GM19043 (cell line): ENCODE measurements around the gene DGCR2.
A peak's percentile ranks its signal among the peaks of the same experiment; 100 is the strongest.

ENCODE experiments used
- ATAC-seq: cut with Tn5 transposase; IDR thresholded peaks from one replicate; pipeline ENCODE4 v1.9.1; 2021; ENCODE audit warnings: low read depth; ENCODE audit not compliant: unreplicated experiment

The DGCR2 gene

DNA sequence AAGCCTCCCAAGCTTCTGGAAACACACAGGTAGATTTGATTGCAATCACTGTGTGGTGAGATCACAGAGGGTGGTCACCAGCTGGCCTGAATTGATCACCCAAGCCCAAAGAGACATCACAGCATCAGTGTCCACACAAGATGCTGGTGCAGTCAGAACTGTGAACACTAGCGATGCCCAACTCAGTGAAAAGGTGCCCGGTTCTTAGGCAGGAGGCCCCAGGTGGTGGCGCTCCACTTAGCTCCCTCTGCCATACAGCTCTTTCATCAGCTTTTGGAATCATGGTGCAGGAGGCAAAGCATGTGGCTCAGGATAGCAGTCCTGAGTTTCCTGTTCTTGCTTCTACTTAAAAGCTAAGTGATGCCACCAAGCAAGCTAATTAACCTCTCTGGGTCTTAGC, 11.1 kb downstream of the DGCR2 start:
- no peak for ATAC-seq

DNA sequence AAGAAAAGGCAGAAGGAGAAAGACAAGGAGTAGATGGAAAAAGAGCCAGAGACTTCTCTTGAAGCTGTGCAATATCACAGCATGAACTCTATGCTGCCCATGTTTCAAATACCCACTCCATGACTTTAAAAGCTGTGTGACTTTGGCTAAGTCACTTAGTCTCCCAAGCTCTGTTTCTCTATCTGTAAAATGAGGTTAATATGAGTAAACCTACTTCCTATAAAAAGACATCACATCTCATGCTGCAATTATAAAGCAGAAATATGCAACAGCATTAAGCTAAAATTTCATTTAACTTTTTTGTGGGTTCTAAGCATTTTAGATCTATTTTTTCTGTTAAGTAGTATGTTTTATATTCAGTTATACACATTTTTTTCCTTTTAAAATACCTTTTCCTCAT, 11.6 kb downstream of the DGCR2 start:
- no peak for ATAC-seq

DNA sequence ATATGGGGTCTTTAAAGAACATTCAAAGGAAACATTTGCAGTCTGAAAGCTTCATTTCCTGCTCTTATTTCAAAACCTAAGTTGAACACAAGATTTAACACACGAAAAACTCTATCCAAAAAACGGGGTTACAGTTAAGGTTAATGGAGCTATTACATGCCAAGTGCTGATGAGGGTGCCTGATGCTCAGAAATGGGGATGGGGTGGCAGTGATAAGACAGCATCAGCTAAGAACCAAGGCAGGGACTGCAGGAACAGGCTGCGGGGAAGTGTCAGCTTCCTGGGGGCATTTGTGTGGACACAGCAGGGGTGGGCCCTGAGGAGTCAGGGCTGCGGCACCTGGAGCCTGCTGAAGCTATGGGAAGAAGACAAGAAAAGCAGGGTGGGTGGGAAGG, 12.2 kb downstream of the DGCR2 start:
- ATAC-seq = no peak

DNA sequence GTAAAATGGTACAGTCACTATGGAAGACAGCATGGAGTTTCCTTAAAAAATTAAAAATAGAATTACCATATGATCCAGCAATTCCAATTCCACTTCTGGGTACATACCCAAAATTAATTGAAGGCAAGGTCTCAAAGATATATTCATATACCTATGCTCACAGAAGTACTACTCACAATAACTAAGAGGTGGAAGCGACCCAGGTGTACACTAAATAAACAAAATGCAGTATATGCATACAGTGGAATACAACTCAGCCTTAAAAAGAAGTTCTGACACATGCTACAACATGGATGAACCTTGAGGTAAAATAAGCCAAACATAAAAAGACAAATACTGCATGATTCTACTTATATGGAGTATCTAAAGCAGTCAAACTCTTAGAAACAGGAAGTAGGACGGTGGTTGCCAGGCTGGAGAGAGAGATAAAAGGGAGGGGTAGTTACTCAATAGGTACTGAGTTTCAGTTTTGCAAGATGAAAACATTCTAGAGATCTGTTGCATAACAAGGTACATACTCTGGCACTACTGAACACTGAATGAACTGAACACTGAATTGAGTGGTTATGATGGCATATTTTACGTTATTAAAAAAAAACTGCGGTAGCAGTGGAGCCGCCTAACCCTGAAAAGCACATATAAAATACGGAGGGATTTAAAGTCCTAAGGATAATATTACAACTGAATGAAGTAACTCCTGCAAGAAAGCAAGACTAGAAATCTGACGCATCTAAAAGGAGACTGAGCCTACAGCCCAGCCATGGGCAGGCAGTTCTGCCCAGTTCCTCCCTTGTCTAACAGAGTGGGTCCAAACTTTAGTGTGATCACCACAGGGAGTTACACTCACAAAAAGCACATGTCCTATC, 12.8 kb downstream of the DGCR2 start:
- ATAC-seq = peak; percentile 80

DNA sequence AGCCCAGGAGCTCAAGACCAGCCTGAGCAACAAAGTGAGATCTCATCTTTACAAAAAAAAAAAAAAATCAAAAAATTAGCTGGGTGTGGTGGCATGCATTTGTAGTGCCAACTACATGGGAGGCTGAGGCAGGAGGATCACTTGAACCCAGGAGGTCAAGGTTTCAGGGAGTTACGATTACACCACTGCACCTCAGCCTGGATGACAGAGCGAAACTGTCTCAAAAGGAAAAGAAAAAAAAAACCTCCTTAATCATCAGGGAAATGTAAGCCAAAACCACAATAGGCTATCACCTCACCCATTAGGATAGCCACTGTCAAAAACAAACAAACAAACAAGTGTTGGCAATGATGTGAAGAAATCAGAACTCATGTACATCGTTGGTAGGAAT, 13.4 kb downstream of the DGCR2 start:
- ATAC-seq = no peak

DNA sequence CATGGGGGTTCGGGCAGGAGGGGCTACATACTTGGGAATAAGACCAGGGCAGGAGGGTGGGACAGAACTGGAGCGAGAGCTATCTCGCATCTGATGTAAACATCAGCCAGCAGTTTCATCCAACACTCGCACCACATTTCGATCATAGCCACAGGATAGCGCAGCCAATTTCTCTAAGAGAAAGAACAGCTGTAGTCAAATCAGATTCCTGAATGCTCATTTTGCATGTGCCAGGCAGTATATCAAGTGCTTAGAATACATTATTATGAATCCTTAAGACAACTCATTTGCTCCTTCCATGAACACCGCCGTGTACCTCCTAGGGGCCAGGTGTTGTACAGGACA, 14.5 kb downstream of the DGCR2 start:
- ATAC-seq = no peak

DNA sequence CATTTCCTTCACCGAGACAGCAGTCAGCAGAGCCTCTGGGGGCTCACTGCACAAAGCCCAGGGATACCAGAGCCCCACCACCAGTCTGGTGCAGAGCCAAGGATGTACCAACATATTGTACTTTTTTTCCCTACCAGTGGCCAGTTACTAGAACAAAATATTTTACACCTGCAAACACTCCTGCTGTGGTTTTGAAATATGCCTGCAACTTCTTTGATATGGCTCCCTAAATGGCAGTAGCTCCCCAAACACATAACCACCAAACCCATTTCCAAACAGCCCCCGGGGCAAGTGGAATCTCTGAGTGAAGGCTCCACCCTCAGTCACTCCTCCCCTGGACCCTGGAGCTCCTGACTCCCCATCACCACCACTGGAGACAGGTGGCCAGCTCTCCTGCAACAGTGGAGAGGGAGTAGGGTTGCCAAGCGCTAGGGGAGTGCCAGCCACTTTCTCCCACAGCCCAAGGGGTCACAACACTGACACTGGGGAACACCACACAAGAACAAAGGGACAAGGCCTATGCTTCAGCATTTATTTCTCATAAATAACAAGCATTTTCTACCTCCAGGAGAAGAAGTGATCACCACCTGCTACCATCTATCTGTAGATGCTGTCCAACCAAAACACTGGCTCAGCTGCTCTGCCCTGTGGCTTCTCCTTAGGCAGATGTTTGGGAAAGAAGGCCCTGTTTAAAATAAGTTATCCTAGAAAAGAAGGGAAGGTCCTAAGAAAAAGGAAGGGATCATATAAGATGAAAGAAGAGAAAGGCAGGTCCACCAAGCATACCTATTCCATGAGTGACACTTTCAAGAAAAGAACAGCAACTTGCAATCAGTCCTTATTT, 15.1 kb downstream of the DGCR2 start:
- no peak for ATAC-seq

DNA sequence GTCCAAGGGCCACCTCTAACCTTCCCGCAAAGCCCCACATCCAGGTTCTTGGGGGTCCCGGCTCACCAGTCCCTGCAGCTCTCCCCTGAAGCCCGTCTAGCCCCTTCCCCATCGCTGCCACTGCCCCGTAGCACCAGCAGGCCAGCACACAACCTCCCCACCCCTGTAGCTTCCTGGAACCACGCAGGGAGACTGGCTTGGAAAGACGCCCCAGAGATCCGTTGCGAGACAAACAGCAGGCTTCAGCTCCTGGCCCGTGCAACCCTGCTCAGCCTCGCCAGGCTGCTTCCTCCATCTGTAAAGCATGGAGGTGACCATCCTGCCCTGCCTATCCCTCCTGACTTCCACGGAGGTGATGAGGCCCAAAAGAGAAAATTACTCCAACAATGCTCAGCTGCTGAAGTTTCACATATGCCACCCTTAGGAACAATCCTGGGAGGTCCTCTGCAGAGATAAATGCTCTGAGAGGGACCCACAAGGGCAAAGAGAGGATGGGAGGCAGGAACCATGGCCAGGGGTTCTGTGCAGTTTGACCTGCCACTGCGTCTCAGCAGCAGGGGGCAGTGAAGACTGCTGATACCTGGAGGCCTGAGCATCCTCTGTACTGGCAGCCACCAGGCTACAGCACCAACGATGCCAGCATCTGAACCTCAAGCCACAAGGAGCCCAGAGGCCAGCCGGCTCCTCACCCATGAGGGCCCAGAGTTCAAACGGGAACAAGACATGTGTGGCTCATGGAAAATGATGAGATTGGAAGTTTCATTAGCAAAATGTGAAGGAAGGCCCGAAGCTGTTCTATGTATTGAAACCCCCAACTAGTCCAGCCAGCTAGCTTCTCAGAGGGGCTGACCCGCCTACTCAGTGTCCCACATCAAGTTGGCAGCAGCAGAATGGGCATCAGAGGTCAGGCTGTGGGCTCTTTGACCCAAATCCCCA, 16.1 kb downstream of the DGCR2 start:
- no peak for ATAC-seq

DNA sequence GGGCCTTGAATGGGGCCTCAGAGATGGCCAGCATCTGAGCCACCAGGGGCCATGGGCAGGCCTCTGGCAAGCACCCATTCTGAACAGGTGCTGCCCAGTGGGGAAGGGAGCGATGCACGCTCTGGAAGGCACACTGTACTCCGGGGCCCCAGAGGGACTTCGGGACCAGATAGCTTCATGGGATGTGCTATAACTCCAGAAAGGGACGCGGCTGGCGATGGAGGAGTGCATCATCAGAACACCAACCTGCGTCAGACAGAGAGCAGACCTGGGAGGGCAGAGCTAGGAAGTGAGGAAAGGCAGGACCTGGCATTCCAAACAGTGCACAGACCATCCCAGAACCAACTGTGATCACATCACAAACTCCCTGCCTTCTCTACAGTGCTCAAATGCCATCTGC, 16.8 kb downstream of the DGCR2 start:
- no peak for ATAC-seq

DNA sequence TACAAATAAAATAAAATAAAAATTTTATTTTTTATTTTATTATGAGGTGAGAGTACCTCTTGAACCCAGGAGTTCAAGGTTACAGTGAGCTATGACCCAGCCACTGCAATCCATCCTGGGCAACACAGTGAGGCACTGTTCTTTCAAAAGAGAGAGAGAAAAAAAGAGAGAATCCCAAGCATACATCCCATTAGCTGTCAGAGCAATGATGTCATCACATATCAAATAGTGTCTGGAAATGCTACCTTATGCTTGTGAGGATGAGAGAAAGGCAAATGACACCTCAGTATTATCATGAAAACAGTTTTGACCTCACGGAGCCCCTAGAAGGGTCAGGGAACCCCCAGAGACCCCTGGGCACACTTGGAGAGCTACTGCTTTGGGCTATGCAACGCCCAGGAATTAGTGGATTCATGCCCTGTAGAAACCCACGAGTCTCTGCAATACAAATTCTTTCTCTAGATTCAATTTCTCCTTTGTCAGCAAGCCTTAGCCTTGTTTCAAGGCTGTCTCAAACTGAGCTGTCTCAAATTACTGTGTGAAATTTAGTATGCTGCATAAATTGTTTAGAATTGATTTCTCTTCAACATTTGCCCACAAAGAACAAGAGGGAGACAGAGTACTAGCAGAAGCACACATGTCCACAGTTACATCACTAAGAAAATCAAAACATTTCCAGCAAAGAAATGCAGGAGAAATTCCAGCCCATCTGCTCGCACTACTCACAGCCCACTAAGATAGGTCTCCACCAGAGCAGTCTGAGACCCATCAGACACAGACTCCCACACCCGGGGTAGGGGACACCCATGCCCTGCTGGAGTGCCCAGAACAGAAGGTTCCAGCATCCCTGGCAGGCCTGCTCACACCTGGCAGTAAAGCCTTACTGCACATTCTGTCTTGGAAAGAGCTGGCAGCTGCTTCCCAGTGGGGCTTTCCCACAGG, 18.1 kb downstream of the DGCR2 start:
- ATAC-seq = no peak

DNA sequence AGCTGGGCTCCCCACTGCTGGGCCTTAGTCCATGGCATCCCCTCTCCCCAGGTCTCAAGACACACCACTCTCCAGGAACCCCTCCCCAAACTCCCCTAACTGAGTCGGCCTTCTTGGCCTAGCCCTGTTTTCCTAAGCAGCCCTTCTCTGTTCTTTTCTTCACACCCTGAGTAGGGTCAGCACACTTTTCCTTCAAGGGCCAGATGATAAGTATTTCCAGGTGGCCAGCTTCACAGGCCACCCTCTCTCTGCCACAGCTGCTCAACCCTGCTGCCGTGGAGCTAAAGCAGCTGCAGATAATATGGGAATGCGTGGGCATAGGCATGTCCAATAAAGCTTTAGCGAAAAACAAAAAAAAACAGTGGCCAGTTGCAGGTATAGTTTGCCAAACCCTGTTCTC, 24.1 kb downstream of the DGCR2 start:
- ATAC-seq = no peak

DNA sequence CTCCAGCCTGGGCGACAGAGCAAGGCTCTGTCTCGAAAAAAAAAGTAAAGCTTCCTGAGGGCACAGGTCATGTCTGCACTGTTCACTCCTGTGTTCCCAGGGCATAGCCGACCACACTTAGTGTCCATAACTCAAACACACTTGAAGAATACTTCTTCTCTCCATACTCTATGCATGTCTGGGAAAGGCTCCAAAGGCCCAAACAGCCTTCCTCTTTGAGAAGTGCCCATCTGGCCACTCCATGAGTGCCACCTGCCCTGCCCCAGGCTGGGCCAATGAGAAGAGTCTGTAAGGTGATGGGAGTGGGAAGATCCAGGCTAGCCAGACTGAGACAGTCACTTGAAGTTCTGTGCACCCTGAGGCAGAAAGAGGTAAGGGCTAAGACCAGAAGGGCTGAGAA, 24.7 kb downstream of the DGCR2 start:
- ATAC-seq = no peak

DNA sequence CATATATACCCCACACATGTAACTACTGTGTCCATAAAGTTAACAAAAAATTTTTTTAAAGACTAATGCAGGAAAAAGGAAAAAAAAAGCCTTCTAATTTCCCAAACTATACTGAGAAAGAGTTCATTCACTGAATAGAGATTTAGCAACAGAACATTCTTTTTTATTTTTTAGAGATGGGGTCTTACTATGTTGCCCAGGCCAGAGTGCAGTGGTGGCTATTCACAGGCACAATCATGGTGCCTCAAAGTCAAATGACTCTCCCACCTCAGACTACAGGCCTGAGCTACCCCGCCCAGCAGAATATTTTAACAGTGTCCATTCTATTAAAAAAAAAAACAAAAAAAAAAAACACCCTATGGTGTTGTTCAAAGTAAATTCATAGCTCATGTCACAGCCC, 25.7 kb downstream of the DGCR2 start:
- no peak for ATAC-seq

DNA sequence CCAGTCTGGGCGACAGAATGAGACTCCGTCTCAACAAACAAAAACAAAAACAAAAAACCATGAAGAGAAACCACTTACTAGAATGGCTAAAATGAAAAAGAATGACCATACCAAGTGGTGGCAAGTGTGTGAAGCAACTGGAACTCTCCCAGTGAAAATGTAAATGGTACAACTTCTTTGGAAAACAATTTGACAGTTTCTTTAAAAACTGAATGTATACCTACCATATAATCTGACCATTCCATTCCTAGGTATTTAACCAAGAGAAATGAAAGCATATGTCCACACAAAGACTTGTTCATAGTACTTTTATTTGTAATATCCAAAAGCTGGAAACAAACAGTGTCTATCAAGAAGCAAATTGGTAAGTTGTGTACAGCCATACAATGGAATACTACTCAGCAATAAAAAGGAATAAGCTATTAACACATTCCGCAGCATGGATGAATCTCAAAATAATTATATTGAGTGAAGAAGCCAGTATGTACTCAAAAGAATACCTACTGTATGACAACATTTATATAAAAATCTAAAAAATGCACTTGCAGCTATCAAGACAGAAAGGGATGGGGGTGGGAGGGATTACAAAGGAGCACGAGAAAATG, 27.7 kb downstream of the DGCR2 start:
- ATAC-seq = no peak

DNA sequence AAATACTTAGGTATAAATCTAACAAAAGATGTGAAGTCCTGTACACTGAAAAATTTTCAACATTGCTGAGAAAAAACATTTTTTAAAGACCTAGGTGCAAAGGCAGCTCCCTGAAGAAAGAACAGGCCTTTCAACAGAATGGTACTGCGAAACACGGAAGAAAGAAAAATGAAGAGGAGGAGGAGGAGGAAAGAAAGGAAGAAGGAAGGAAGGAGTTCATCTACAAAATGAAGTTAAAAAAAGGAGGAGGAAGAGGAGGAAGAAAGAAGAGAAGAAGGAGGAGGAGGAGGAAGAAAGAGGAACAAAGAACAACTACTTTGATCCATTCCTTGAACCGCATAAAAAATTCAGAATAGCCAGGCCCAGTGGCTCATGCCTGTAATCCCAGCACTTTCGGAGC, 29.5 kb downstream of the DGCR2 start:
- ATAC-seq = no peak

DNA sequence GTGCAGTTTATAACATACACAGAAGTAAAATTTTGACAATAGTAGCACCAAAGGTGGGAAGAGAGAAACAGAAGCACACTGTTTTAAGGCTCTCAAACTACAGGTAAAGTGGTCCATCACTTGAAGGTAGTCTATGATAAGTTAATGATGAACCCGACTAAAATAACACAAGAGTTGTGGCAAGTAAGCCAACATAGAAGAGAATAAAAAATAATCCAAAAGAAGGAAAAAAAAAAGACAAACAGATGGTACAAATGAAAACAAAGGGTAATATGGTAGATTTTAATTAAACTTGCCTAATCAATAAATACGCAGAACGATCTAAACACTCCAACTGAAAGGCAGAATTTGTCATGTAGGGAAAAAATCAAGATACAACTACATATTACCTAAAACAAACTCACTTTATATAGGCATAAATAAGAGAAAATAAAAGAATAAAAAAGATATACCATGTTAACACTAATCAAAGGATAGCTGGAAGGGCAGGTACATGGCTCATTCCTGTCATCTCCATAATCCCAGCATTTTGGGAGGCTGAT, 31.6 kb downstream of the DGCR2 start:
- no peak for ATAC-seq

DNA sequence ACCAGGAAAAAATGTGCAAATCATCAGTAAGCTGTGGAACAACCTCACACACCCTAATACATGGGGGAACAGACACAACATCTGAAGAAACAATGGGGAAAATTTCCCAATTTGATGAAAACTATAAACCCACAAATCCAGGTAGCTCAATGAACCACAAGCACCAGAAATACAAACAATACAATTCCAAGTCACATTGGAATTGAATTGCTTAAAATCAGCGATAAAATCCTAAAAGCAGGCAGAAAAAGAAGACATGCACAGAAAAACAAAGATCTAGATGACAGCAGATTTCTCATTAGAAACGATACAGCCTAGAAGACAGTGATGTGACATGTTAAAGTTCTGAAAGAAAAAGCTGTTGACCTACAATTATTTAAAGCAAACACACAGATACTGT, 32.0 kb downstream of the DGCR2 start:
- ATAC-seq = no peak

DNA sequence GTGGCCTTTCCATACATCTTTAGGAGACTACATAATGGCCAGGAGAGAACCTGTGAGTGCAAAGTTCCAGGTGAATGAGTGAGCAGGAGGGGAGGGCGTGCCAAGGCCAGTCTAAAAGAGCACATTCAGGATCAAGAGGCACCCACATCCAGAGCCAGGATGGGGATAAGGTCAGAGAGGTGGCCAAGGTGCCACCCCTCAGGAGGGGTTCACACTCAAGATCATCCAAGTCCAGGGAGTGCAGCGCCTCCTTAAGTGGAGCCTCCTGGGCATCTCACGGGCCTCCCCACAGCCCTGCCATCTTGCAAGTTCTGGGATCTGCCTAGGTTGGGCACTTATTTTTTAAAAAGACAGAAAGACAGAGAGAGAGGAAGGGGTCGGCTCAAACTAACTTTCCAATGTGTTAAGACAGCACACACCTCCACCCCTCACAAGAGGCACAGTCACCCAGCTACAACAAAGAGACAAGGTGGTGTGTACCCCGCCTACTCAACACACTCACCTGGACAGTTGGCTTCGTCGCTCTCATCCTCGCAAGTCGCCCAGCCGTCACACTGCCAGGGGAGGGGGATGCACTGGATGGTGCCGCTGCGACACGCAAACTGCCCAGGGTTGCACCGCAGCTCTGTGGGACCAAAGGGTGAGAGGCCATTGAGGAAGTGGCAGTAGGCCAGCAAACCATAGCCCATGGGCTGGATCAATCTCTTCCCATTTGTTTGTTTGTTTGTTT, 33.2 kb downstream of the DGCR2 start:
- ATAC-seq = no peak

DNA sequence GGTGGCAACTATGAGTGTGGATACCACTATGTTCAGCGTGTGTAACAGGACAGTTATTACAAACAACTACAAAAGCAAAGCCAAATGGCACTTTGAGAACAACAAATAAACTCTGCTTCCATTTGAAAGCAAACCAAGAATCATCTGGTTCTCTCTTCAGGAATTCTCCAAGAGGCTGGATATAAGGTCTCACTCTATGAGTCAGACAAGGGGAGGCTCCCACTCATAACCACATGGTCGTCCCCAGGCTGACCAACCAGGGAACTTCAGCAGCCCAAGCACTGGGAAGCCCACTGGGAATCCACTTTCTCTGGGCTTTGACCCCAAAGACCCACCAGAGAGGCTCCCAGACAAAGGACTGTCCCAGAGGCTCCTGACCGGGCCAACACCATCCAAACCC, 35.3 kb downstream of the DGCR2 start:
- ATAC-seq = no peak
